BLaER1 treated with 17β-estradiol and CSF1 and Interleukin-3, amounts not matched to agents 10 nM and 100 nM (cell line): ENCODE data around the gene EPHB1.

Source experiments
- H3K27ac ChIP-seq, 11 experiments: shearing (Covaris generic); formaldehyde crosslinking; 2 replicates each; pipeline ENCODE4 v1.8.1; 2022
- H3K27me3 ChIP-seq, 11 experiments: shearing (Covaris generic); formaldehyde crosslinking; 2 replicates each; pipeline ENCODE4 v1.8.1; 2022
- H3K36me3 ChIP-seq, 11 experiments: shearing (Covaris generic); formaldehyde crosslinking; 2 replicates each; pipeline ENCODE4 v1.8.1; 2022
- H3K4me1 ChIP-seq, 10 experiments: shearing (Covaris generic); formaldehyde crosslinking; 2 replicates each; pipeline ENCODE4 v1.8.1; 2022
- H3K4me2 ChIP-seq, 11 experiments: shearing (Covaris generic); formaldehyde crosslinking; 2 replicates each; pipeline ENCODE4 v1.8.1; 2022
- H3K4me3 ChIP-seq, 10 experiments: shearing (Covaris generic); formaldehyde crosslinking; 2 replicates each; pipeline ENCODE4 v1.8.1; 2022
- H3K9ac ChIP-seq, 11 experiments: shearing (Covaris generic); formaldehyde crosslinking; 2 replicates each; pipeline ENCODE4 v1.8.1; 2022
- H3K9me3 ChIP-seq, 11 experiments: shearing (Covaris generic); formaldehyde crosslinking; replicated peaks in 1 of 11; 2 replicates each; pipeline ENCODE4 v1.8.1; 2022
- H4K20me1 ChIP-seq, 11 experiments: shearing (Covaris generic); formaldehyde crosslinking; 2 replicates each; pipeline ENCODE4 v1.8.1; 2022
- Cebpa-rat ChIP-seq, 11 experiments: shearing (Covaris generic); IDR thresholded peaks; 2 replicates each; pipeline ENCODE4 v1.8.1; 2022

EPHB1 gene

GRCh38 chr3:134860141-134860540 lies 65.1 kb downstream of the EPHB1 start:
- H3K4me1 ChIP-seq, result peaks cover 0 to 12% (median 6%) of the 10 kb centered on the region in 10 experiments; a peak in 12 of 20 replicates
- no peak overlapping the region for H3K9ac ChIP-seq
- no peak for TF ChIP-seq Cebpa-rat (IDR thresholded peaks at IDR 0.05)
- H3K27ac ChIP-seq, result no peak overlapping the region
- H3K27me3 ChIP-seq, result no peaks in the 10 kb centered on the region
- H3K36me3 ChIP-seq, result no peaks in the 10 kb centered on the region
- H3K9me3 ChIP-seq, result no peaks in the 10 kb centered on the region
- no peak overlapping the region for H3K4me3 ChIP-seq
- H3K4me2 ChIP-seq, result no peak overlapping the region
- no peaks in the 10 kb centered on the region for H4K20me1 ChIP-seq

- Histone ChIP-seq H3K4me1 (peaks cover 0 to 12% (median 6%) of the 10 kb centered on the region in 10 experiments; a peak in 12 of 20 replicates), H3K27me3 (no peaks in the 10 kb centered on the region), H4K20me1 (no peaks in the 10 kb centered on the region), H3K9ac (no peak overlapping the region), H3K9me3 (no peaks in the 10 kb centered on the region), H3K4me3 (no peak overlapping the region), H3K36me3 (no peaks in the 10 kb centered on the region), H3K27ac (no peak overlapping the region), H3K4me2 (peak overlapping the region in 5 of 11 experiments; percentile 6 to 63 (median 24); a peak in 5 of 22 replicates)
- no peak for TF ChIP-seq Cebpa-rat (IDR thresholded peaks at IDR 0.05)
Measured at GRCh38 chr3:134863915-134864314, 68.9 kb downstream of the EPHB1 start.

DNA sequence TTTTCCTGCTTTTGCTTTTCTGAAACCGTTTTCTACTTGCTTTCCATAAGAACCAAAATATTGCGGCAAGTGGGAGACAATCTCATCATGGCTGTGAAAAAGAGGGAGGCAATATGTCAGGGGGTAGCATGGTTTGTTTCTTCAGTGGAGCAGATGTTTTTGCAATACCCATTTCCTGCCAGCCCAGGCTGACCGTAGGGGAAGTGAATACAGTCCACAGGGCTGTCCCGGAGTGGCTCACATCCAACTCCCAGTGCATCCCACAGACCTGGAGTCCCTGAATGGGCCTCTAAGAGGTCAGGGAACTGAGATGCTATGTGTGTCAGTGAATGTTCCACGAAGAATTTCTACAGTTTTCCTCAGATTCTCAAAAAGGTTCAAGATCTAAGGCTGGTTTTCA lies 69.6 kb downstream of the EPHB1 start:
- Histone ChIP-seq H3K4me2 (peak overlapping the region in 5 of 11 experiments; percentile 6 to 63 (median 24); a peak in 9 of 22 replicates), H3K27ac (no peak overlapping the region), H3K9ac (no peak overlapping the region), H3K27me3 (no peaks in the 10 kb centered on the region), H3K9me3 (no peaks in the 10 kb centered on the region), H3K4me3 (no peak overlapping the region), H3K36me3 (no peaks in the 10 kb centered on the region), H4K20me1 (no peaks in the 10 kb centered on the region), H3K4me1 (peaks cover 0 to 12% (median 6%) of the 10 kb centered on the region in 10 experiments; a peak in 12 of 20 replicates)
- TF ChIP-seq Cebpa-rat (IDR thresholded peaks at IDR 0.05), result no peak

GRCh38 chr3:134867277-134867676 lies 72.2 kb downstream of the EPHB1 start:
- Histone ChIP-seq H4K20me1 (no peaks in the 10 kb centered on the region), H3K4me1 (peaks cover 0 to 11% (median 3%) of the 10 kb centered on the region in 10 experiments; a peak in 9 of 20 replicates), H3K4me3 (no peak overlapping the region), H3K9ac (no peak overlapping the region), H3K4me2 (no peak overlapping the region), H3K27ac (no peak overlapping the region), H3K9me3 (no peaks in the 10 kb centered on the region), H3K27me3 (no peaks in the 10 kb centered on the region), H3K36me3 (no peaks in the 10 kb centered on the region)
- TF ChIP-seq Cebpa-rat (IDR thresholded peaks at IDR 0.05), result no peak

- H4K20me1 ChIP-seq, result no peaks in the 10 kb centered on the region
Measured at GRCh38 chr3:134869153-134869726, 74.2 kb downstream of the EPHB1 start.

DNA sequence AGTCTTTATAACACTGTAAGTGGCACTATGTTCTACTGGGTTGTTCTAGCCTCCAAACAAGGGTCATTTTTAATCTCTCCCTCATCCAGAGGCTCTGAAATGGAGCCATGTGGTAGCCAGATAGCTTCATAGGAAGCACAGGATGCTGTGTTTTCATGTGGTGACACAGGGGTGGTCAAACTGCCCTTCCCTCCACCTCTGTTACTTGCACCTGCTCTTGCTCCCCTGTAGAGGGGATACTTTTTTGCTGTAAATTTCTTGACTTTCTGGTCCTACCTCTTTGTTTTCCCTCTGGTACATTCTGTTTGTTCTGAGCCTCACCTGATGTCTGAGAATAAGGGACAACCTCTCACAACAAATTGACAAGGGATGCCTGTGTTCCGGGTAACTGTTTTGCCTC lies 76.8 kb downstream of the EPHB1 start:
- Histone ChIP-seq H3K36me3 (no peaks in the 10 kb centered on the region), H4K20me1 (no peaks in the 10 kb centered on the region), H3K27ac (no peak overlapping the region), H3K4me1 (no peaks in the 10 kb centered on the region), H3K27me3 (no peaks in the 10 kb centered on the region), H3K9ac (no peak overlapping the region), H3K9me3 (no peaks in the 10 kb centered on the region), H3K4me2 (no peak overlapping the region), H3K4me3 (no peak overlapping the region)
- TF ChIP-seq Cebpa-rat (IDR thresholded peaks at IDR 0.05), result no peak

More at GRCh38 chr3:134869153-134869726, 74.2 kb downstream of the EPHB1 start:
- H3K36me3 ChIP-seq, result no peaks in the 10 kb centered on the region
- no peak overlapping the region for H3K4me3 ChIP-seq
- H3K9me3 ChIP-seq, result no peaks in the 10 kb centered on the region
- H3K27ac ChIP-seq, result no peak overlapping the region
- no peaks in the 10 kb centered on the region for H3K27me3 ChIP-seq
- H3K9ac ChIP-seq, result no peak overlapping the region
- no peak overlapping the region for H3K4me2 ChIP-seq
- TF ChIP-seq Cebpa-rat (IDR thresholded peaks at IDR 0.05), result no peak
- peaks cover 0 to 7% (median 3%) of the 10 kb centered on the region in 10 experiments; a peak in 9 of 20 replicates for H3K4me1 ChIP-seq

- Histone ChIP-seq H3K9ac (no peak overlapping the region), H3K27me3 (no peaks in the 10 kb centered on the region), H3K4me3 (no peak overlapping the region), H3K4me1 (no peaks in the 10 kb centered on the region), H3K36me3 (no peaks in the 10 kb centered on the region), H4K20me1 (no peaks in the 10 kb centered on the region), H3K9me3 (no peaks in the 10 kb centered on the region), H3K4me2 (no peak overlapping the region), H3K27ac (no peak overlapping the region)
- no peak for TF ChIP-seq Cebpa-rat (IDR thresholded peaks at IDR 0.05)
Measured at GRCh38 chr3:134872440-134873388, 77.7 kb downstream of the EPHB1 start.

- Histone ChIP-seq H3K9me3 (no peaks in the 10 kb centered on the region), H3K9ac (no peak overlapping the region), H3K27me3 (no peaks in the 10 kb centered on the region), H4K20me1 (no peaks in the 10 kb centered on the region), H3K4me2 (no peak overlapping the region), H3K27ac (no peak overlapping the region), H3K36me3 (no peaks in the 10 kb centered on the region), H3K4me1 (no peaks in the 10 kb centered on the region), H3K4me3 (no peak overlapping the region)
- no peak for TF ChIP-seq Cebpa-rat (IDR thresholded peaks at IDR 0.05)
Measured at GRCh38 chr3:134873789-134874188, 78.7 kb downstream of the EPHB1 start.

DNA sequence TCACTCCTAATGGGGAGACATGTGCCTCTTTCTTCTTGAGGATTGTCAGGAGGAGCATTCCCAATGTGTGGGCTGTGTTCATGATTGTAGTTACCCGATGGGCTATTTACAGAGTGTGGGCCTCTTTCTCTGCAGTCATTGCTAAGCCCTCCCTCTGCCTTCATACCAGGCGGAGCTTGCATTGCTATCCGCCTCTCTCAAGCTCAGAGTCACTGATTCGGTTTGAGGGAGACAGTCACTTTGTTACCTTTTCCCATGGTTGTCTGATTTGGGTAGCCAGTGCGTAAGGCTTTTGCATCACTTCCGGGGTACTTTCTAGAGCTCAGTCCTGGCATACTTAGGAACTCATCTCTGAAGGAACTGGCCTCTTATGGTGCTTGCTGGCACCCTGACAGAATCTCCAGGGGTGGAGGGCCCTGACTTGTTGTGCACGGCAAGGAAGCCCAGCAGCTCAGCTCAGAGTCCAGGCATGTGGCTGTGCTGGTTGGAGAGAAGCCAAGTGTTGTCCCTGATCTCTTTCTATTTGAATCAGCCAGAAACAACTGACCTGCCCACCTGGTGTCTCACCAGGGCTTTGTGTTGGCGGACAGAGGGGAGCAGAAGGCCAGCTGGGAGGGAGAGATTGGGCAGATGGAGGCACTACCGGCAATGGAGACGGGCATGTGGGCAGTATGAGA lies 79.8 kb downstream of the EPHB1 start:
- Histone ChIP-seq H3K4me1 (no peaks in the 10 kb centered on the region), H3K4me2 (no peak overlapping the region), H3K9me3 (no peaks in the 10 kb centered on the region), H4K20me1 (no peaks in the 10 kb centered on the region), H3K27me3 (no peaks in the 10 kb centered on the region), H3K36me3 (no peaks in the 10 kb centered on the region), H3K9ac (no peak overlapping the region), H3K27ac (no peak overlapping the region), H3K4me3 (no peak overlapping the region)
- no peak for TF ChIP-seq Cebpa-rat (IDR thresholded peaks at IDR 0.05)
